Hepatocyte (in vitro differentiated cells): ENCODE measurements around the gene SLC6A12. TPM values are rescaled to one million over a fixed set of nuclear protein-coding genes. Genes with fewer than 3 reads are reported as not detected.

Experiments used
- DNase-seq: peaks from one replicate; pipeline ENCODE4 v3.0.0-alpha.2; 2016; ENCODE audit warnings: low spot score
- H2AFZ ChIP-seq: fragments of 200-600 bp; sonication (generic); 2 replicates; pipeline ENCODE4 v1.6.0; 2016; ENCODE audit warnings: antibody characterized with exemption, mild to moderate bottlenecking
- H3K27ac ChIP-seq: fragments of 200-600 bp; sonication (generic); 2 replicates; pipeline ENCODE4 v1.5.1; 2016; ENCODE audit warnings: mild to moderate bottlenecking
- H3K27me3 ChIP-seq: fragments of 200-600 bp; sonication (generic); 2 replicates; pipeline ENCODE4 v1.6.1; 2016
- H3K36me3 ChIP-seq: fragments of 200-600 bp; sonication (generic); replicated peaks from 2 replicates; pipeline ENCODE4 v1.5.1; 2016; ENCODE audit warnings: low read depth; ENCODE audit not compliant: insufficient read depth
- H3K4me1 ChIP-seq: fragments of 200-600 bp; sonication (generic); 2 replicates; pipeline ENCODE4 v1.5.1; 2016; ENCODE audit warnings: mild to moderate bottlenecking, moderate library complexity; ENCODE audit not compliant: insufficient read depth
- H3K4me2 ChIP-seq: fragments of 200-600 bp; sonication (generic); 2 replicates; pipeline ENCODE4 v1.6.0; 2016
- H3K4me3 ChIP-seq: fragments of 200-600 bp; sonication (generic); 2 replicates; pipeline ENCODE4 v1.5.1; 2016; ENCODE audit warnings: mild to moderate bottlenecking
- H3K79me2 ChIP-seq: fragments of 200-600 bp; sonication (generic); 2 replicates; pipeline ENCODE4 v1.6.0; 2017; ENCODE audit warnings: mild to moderate bottlenecking
- H3K9me2 ChIP-seq: fragments of 200-600 bp; sonication (generic); replicated peaks from 2 replicates; pipeline ENCODE4 v1.6.0; 2017; ENCODE audit warnings: mild to moderate bottlenecking; ENCODE audit not compliant: insufficient read depth
- H3K9me3 ChIP-seq: fragments of 200-600 bp; sonication (generic); 2 replicates; pipeline ENCODE4 v1.5.1; 2016; ENCODE audit warnings: low read depth, mild to moderate bottlenecking
- H4K20me1 ChIP-seq: fragments of 200-600 bp; sonication (generic); 2 replicates; pipeline ENCODE4 v1.6.0; 2016; ENCODE audit warnings: mild to moderate bottlenecking; ENCODE audit not compliant: insufficient read depth, poor library complexity, severe bottlenecking
- CTCF ChIP-seq: fragments of 200-600 bp; sonication (generic); IDR thresholded peaks from 2 replicates; pipeline ENCODE4 v1.5.1; 2016; ENCODE audit warnings: antibody characterized with exemption, mild to moderate bottlenecking; ENCODE audit not compliant: poor library complexity
- EZH2 ChIP-seq: fragments of 200-600 bp; sonication (generic); IDR thresholded peaks from 2 replicates; pipeline ENCODE4 v1.6.1; 2016; ENCODE audit warnings: antibody characterized with exemption, mild to moderate bottlenecking, borderline replicate concordance
- EZH2phosphoT487 ChIP-seq: fragments of 200-600 bp; sonication (generic); IDR thresholded peaks from one replicate; pipeline ENCODE4 v1.6.1; 2018; ENCODE audit warnings: antibody characterized with exemption, mild to moderate bottlenecking, low read depth, moderate library complexity; ENCODE audit not compliant: unreplicated experiment, severe bottlenecking
- WGBS: methylation state at CpG from one replicate; pipeline ENCODE4 v1.1.6; 2016; ENCODE audit warnings: low lambda C conversion rate; ENCODE audit errors: missing lambda C conversion rate; 5-methylcytosine and 5-hydroxymethylcytosine counted together
- polyA plus RNA-seq: library from polyadenylated mRNA; unstranded; fragments of >200 nt; fragmentation: Nextera tagmentation; extraction: Ambion mirVana; gene quantifications from 2 replicates; pipeline ENCODE4 v1.2.1, GENCODE V29; 2016
- total RNA-seq: library from RNA; depleted of rRNA; stranded (reverse); fragments of >200 nt; gene quantifications from 2 replicates; pipeline ENCODE4 v1.2.3, GENCODE V29; 2014

The SLC6A12 gene
- total RNA-seq = 7.9 and 10.3 TPM in 2 replicates
- polyA plus RNA-seq = 3.9 and 6.1 TPM in 2 replicates

- Histone ChIP-seq H4K20me1 (no peaks in the 10 kb centered on the region), H3K9me3 (no peaks in the 10 kb centered on the region), H3K9me2 (no peaks in the 10 kb centered on the region), H3K4me1 (peaks cover 11% of the 10 kb centered on the region), H3K27me3 (no peaks in the 10 kb centered on the region), H3K36me3 (no peaks in the 10 kb centered on the region), H3K79me2 (no peaks in the 10 kb centered on the region), H3K4me3 (no peak within 1 kb of the TSS), H3K4me2 (peak within 1 kb of the TSS; percentile 46), H2AFZ (no peak within 1 kb of the TSS), H3K27ac (no peak within 1 kb of the TSS)
- TF ChIP-seq EZH2phosphoT487 (no peak), EZH2 (no peak), CTCF (no peak)
- 50% methylated on average over 13 of the region's 14 CpGs for WGBS
- no peak for DNase-seq
Measured at GRCh38 chr12:214003-214741, at the start of gene SLC6A12. Gene SLC6A12, minus strand, starts transcription at chr12:214157. Its CDS starts 4,171 bp downstream, at chr12:209986.

- Histone ChIP-seq H3K9me3 (no peaks in the 10 kb centered on the region), H3K4me3 (no peak overlapping the region), H4K20me1 (no peaks in the 10 kb centered on the region), H3K4me2 (no peak overlapping the region), H3K79me2 (no peaks in the 10 kb centered on the region), H3K36me3 (no peaks in the 10 kb centered on the region), H3K4me1 (no peaks in the 10 kb centered on the region), H2AFZ (no peak overlapping the region), H3K9me2 (no peaks in the 10 kb centered on the region), H3K27ac (no peak overlapping the region), H3K27me3 (no peaks in the 10 kb centered on the region)
- 81% methylated on average over 9 of the region's 9 CpGs for WGBS
- no peak for TF ChIP-seq EZH2phosphoT487
- no peak for TF ChIP-seq CTCF
- no peak for TF ChIP-seq EZH2
- no peak for DNase-seq
Measured at GRCh38 chr12:263574-263973, 49.6 kb upstream of the SLC6A12 start.

GRCh38 chr12:262817-263216 lies 48.9 kb upstream of the SLC6A12 start, which contains the start of gene SLC6A13:
Gene SLC6A13, minus strand, starts transcription at chr12:262836. Its CDS starts 2,784 bp downstream, at chr12:260052.
- Histone ChIP-seq H2AFZ (no peak within 1 kb of the TSS), H3K4me2 (peak within 1 kb of the TSS; percentile 7), H3K4me3 (no peak within 1 kb of the TSS), H3K27ac (no peak within 1 kb of the TSS), H4K20me1 (no peaks in the 10 kb centered on the region), H3K4me1 (no peaks in the 10 kb centered on the region), H3K9me2 (no peaks in the 10 kb centered on the region), H3K9me3 (no peaks in the 10 kb centered on the region), H3K27me3 (no peaks in the 10 kb centered on the region), H3K79me2 (no peaks in the 10 kb centered on the region), H3K36me3 (no peaks in the 10 kb centered on the region)
- no peak for TF ChIP-seq EZH2
- TF ChIP-seq CTCF = no peak
- no peak for TF ChIP-seq EZH2phosphoT487
- WGBS = 45% methylated on average over 6 of the region's 7 CpGs
- DNase-seq = no peak
